Ramos (cell line): ENCODE data around the gene MYH14.
"Not testable (repeated sequence)": the region's sequence is repeated elsewhere in the genome, so short reads cannot be mapped to it uniquely, and the experiment has no call there.

Experiments used
- in situ Hi-C: fragments of 300-500 bp; cut with MboI; formaldehyde crosslinking; loops from one replicate; pipeline ENCODE4 v1.14.3; 2022; ENCODE audit warnings: low sequenced_read_pairs; ENCODE audit not compliant: unreplicated experiment

MYH14 gene

GRCh38 chr19:50222691-50223438 is 19.4 kb downstream of the MYH14 start:
- in situ Hi-C loops, result no loop called here

GRCh38 chr19:50223439-50223716 is 20.0 kb downstream of the MYH14 start:
- in situ Hi-C loops, result no loop called here

GRCh38 chr19:50224986-50225747 is 21.7 kb downstream of the MYH14 start:
- in situ Hi-C loops, result no loop called here

- in situ Hi-C loops, result no loop called here
Measured at GRCh38 chr19:50226536-50226935, 23.1 kb downstream of the MYH14 start.

GRCh38 chr19:50228153-50228552 is 24.7 kb downstream of the MYH14 start:
- in situ Hi-C loops, result not testable (repeated sequence)

GRCh38 chr19:50230379-50231351 is 27.2 kb downstream of the MYH14 start:
- in situ Hi-C loops, result no loop called here

- in situ Hi-C loops, result not testable (repeated sequence)
Measured at GRCh38 chr19:50231417-50231816, 28.0 kb downstream of the MYH14 start.

GRCh38 chr19:50231821-50232220 is 28.4 kb downstream of the MYH14 start:
- in situ Hi-C loops, result no loop called here

- in situ Hi-C loops, result no loop called here
Measured at GRCh38 chr19:50232600-50232999, 29.2 kb downstream of the MYH14 start.

GRCh38 chr19:50233308-50233910 is 30.0 kb downstream of the MYH14 start:
- in situ Hi-C loops, result no loop called here

- in situ Hi-C loops, result not testable (repeated sequence)
Measured at GRCh38 chr19:50237493-50237892, 34.1 kb downstream of the MYH14 start.

GRCh38 chr19:50238043-50238442 is 34.6 kb downstream of the MYH14 start:
- in situ Hi-C loops, result no loop called here

GRCh38 chr19:50239921-50240590 is 36.6 kb downstream of the MYH14 start:
- in situ Hi-C loops, result no loop called here

- in situ Hi-C loops, result no loop called here
Measured at GRCh38 chr19:50242581-50242980, 39.2 kb downstream of the MYH14 start.

GRCh38 chr19:50244695-50245094 is 41.3 kb downstream of the MYH14 start:
- in situ Hi-C loops, result no loop called here

- in situ Hi-C loops, result no loop called here
Measured at GRCh38 chr19:50248413-50248812, 45.0 kb downstream of the MYH14 start.

- in situ Hi-C loops, result no loop called here
Measured at GRCh38 chr19:50248826-50249225, 45.4 kb downstream of the MYH14 start.

- in situ Hi-C loops, result loop anchor here (10.0 to 25.0 kb wide), 2 partner anchors 215 to 538 kb away; partner anchors contain the start of gene ACP4
Measured at GRCh38 chr19:50249636-50250035, 46.2 kb downstream of the MYH14 start.

- in situ Hi-C loops, result loop anchor here (10.0 to 25.0 kb wide), 2 partner anchors 214 to 537 kb away; partner anchors contain the start of gene ACP4
Measured at GRCh38 chr19:50250450-50251136, 47.2 kb downstream of the MYH14 start.
